WTC11 (cell line): Measurements from ENCODE around the gene NLRP14. TPM values are rescaled to one million over a fixed set of nuclear protein-coding genes. Genes with fewer than 3 reads are reported as not detected.
A peak's percentile ranks its signal among the peaks of the same experiment; 100 is the strongest.

Experiments
- ATAC-seq: fragments of 200-7000 bp; cut with Tn5 transposase; 2 replicates; pipeline ENCODE4 v1.10.0; 2021; ENCODE audit warnings: mild to moderate bottlenecking, moderate library complexity
- CTCF ChIA-PET: fragments of 300-600 bp; sonication (Branson Sonifier 250); formaldehyde crosslinking; loops from one replicate; lab custom pipeline; 2021; ENCODE audit warnings: antibody characterized with exemption; lab: Charles Lee
- POLR2A ChIA-PET: fragments of 350-600 bp; sonication (Branson Sonifier 250); formaldehyde crosslinking; loops from one replicate; lab custom pipeline; 2021; ENCODE audit warnings: antibody characterized with exemption; lab: Charles Lee
- DNase-seq: peaks from one replicate; pipeline ENCODE4 v3.0.0; 2021; ENCODE audit warnings: low spot score
- H3K27ac Mint-ChIP-seq: 2 replicates; pipeline ENCODE4 v1.8.0; 2021; ENCODE audit warnings: mixed read lengths
- H3K27me3 Mint-ChIP-seq: 2 replicates; pipeline ENCODE4 v1.8.0; 2021; ENCODE audit warnings: low read depth, mild to moderate bottlenecking, moderate library complexity, mixed read lengths
- H3K36me3 Mint-ChIP-seq: 2 replicates; pipeline ENCODE4 v1.8.0; 2021; ENCODE audit warnings: mixed read lengths
- H3K4me1 Mint-ChIP-seq: 2 replicates; pipeline ENCODE4 v1.8.0; 2022; ENCODE audit warnings: mixed read lengths
- H3K4me3 Mint-ChIP-seq: 2 replicates; pipeline ENCODE4 v1.8.0; 2021; ENCODE audit warnings: mild to moderate bottlenecking, moderate library complexity, mixed read lengths
- H3K9me3 Mint-ChIP-seq: 2 replicates; pipeline ENCODE4 v1.8.0; 2021; ENCODE audit warnings: mixed read lengths
- HMGA2 ChIP-seq: fragments of 250-450 bp; sonication (Bioruptor Pico); IDR thresholded peaks from 2 replicates; pipeline ENCODE4 v1.4.0; 2021; ENCODE audit warnings: mild to moderate bottlenecking, moderate library complexity
- RORB ChIP-seq: fragments of 250-450 bp; sonication (Bioruptor Pico); IDR thresholded peaks from 2 replicates; pipeline ENCODE4 v1.9.0; 2021; ENCODE audit warnings: mild to moderate bottlenecking
- total RNA-seq: library from RNA; stranded (reverse); gene quantifications from 3 replicates; pipeline ENCODE4 v1.2.3, GENCODE V29; 2021

The NLRP14 gene
- total RNA-seq, 1 experiment from 2014 or later: 0.07 TPM

DNA sequence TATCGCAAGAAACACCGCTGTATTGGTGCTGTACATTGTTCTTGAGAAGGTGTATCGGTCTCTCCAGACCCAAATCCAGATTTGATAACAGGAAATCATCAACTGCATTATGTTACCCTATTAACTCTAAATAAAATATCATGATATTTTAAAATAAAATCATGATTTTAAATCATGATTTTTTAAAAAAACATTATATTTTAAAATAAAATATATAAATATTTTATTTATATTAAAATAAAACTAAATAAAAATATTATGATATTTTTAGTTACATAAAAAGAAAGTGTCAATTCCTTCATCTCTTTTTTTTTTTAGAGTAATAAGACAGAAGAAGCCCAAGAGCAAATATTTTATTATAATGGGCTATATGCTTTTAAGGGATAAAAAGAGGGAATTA, 96.1 kb downstream of the NLRP14 start:
- H3K4me1 Mint-ChIP-seq: no peaks in the 10 kb centered on the region

More for the DNA sequence above, 96.1 kb downstream of the NLRP14 start:
- Mint-ChIP-seq H3K27ac (no peak overlapping the region), H3K9me3 (no peaks in the 10 kb centered on the region), H3K4me3 (no peak overlapping the region), H3K36me3 (no peaks in the 10 kb centered on the region), H3K27me3 (no peaks in the 10 kb centered on the region)
- DNase-seq: no peak
- no peak for ATAC-seq
- CTCF ChIA-PET: no interaction called here
- POLR2A ChIA-PET: no interaction called here
- TF ChIP-seq RORB (CRISPR knock-in tag) (no peak), HMGA2 (CRISPR knock-in tag) (peak; percentile 93)
- TF ChIP-seq, all 79 proteins: peak for 1

Other genes with a start within 250 kb of the NLRP14 start
- gene OR2AG2, start 248.5 kb upstream of the NLRP14 start, total RNA-seq: 0.09 to 0.21 TPM (median 0.17 TPM) in 3 replicates
- gene OR2AG1, start 237.5 kb upstream of the NLRP14 start, total RNA-seq: not detected in 3 replicates
- gene OR6A2, start 220.8 kb upstream of the NLRP14 start, total RNA-seq: 0.07 to 0.27 TPM (median 0.07 TPM) in 3 replicates
- gene OR10A5, start 174.8 kb upstream of the NLRP14 start, total RNA-seq: not detected in 3 replicates
- not detected in 3 replicates for gene OR10A2, start 157.4 kb upstream of the NLRP14 start, total RNA-seq
- gene OR10A4, start 143.9 kb upstream of the NLRP14 start, total RNA-seq: not detected in 3 replicates
- 0.16 to 0.26 TPM (median 0.23 TPM) in 3 replicates for gene OR2D2, start 128.0 kb upstream of the NLRP14 start, total RNA-seq
- not detected in 3 replicates for gene OR2D3, start 99.5 kb upstream of the NLRP14 start, total RNA-seq
- gene ZNF215, start 94.1 kb upstream of the NLRP14 start, total RNA-seq: 13.8 to 15.8 TPM (median 14.1 TPM) in 3 replicates
- 3.5 to 4.1 TPM (median 4.0 TPM) in 3 replicates for gene ZNF214, start 133 bp upstream of the NLRP14 start, total RNA-seq
- not detected in 3 replicates for gene RBMXL2, start 68.5 kb downstream of the NLRP14 start, total RNA-seq
- 1.3 to 1.7 TPM (median 1.7 TPM) in 3 replicates for gene SYT9, start 231.4 kb downstream of the NLRP14 start, total RNA-seq